HG02623 (cell line): Measurements from ENCODE around the gene SLC2A6.
"Not testable (repeated sequence)": the region's sequence is repeated elsewhere in the genome, so short reads cannot be mapped to it uniquely, and the experiment has no call there.

ENCODE experiments used
- ATAC-seq: cut with Tn5 transposase; IDR thresholded peaks from one replicate; pipeline ENCODE4 v1.9.1; 2021; ENCODE audit warnings: moderate library complexity; ENCODE audit not compliant: unreplicated experiment

Gene SLC2A6

DNA sequence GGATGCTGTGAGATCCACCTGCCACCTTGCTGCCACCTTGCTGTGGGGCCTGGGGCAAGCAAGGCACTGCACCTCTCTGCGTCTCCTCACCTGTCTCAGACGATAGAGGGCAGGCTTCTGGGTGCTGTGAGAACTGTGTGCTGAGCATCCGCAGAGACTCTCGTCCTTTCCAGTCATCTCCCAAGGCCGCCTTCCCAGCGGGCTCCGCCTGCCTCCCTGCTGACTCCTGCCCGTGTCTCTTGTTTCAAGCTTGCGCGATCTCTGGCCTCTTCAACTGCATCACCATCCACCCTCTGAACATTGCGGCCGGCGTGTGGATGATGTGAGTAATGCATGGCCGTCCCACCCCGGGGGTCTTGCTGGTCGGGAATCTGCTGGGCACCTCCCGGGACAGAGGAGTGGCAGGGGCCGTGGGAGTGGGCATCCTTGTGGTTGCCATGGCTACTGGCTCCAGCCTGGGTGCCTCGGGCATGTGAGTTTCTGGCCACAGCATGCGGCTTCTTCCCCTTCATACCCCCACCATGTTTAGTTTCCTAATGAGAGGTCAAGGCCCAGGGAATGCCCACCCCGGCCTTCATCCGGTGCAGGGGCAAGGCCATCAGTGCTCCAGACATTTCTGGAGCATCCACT, 15.6 kb downstream of the SLC2A6 start:
- ATAC-seq = no peak

- ATAC-seq = no peak
Observed at GRCh38 chr9:133461975-133462374, 16.9 kb downstream of the SLC2A6 start.

DNA sequence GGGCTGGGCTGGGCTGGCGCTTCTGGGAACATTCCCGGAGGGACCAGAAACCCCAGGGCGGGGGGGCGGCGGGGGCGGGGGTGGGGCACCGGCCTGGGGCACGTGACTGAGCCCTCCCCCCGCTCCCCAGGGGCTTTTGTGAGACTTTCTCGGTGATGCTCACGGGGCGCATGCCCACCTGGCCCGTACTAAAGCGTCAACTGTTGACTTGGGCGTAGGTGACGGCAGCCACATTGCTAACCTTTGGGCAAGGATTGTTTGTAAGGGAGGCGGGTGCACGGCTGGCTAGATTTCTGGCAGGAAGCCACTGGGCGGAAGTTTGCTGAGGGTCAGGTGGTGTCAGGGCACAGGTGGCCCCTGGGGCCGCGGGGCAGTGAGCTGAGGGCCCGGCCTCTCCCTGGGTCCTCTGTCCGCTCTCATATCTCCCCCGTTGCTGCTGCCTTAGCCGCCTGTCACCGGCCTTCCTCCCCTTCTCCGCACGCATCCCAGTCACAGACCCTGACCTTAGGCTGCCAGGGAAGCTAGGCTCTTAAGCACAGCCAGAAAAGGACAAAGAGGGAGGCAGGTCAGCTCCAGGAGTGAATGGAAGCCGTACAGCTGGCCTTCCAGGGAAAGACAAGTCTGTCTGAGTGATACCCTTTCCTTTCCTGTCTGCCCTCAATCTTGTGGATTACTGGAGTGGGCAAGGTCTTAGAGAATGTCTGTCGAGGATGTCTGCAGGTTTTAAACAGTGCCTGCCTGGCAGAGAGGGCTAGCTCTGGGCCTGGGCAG, 18.3 kb downstream of the SLC2A6 start:
- ATAC-seq = peak; percentile 14

- peak; percentile 70 for ATAC-seq
Observed at GRCh38 chr9:133459476-133460404, 19.2 kb downstream of the SLC2A6 start, which contains the start of gene CACFD1. CACFD1 (plus strand) TSS chr9:133459978; CDS start chr9:133460067, 89 bp downstream.

DNA sequence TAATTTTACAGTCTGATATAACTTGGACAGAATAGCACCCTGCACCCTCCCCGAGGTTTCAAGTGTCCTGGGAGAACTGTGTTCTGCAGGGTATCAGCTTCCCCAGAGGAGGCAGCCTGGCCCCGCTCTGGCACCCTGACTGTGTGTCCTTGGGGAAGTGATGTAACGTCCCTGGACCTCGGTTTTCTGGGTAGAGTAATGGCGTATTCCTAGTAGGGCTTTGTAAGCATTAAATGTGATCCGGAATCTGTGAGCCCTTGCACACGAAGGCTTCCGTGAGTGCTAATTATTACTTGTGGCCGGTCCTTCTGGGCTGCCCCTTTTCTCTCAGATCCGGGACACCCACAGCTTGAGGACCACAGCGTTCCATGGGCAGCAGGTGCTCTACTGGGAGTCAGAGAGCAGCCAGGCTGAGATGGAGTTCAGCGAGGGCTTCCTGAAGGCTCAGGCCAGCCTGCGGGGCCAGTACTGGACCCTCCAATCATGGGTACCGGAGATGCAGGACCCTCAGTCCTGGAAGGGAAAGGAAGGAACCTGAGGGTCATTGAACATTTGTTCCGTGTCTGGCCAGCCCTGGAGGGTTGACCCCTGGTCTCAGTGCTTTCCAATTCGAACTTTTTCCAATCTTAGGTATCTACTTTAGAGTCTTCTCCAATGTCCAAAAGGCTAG, 20.1 kb downstream of the SLC2A6 start:
- ATAC-seq = no peak

DNA sequence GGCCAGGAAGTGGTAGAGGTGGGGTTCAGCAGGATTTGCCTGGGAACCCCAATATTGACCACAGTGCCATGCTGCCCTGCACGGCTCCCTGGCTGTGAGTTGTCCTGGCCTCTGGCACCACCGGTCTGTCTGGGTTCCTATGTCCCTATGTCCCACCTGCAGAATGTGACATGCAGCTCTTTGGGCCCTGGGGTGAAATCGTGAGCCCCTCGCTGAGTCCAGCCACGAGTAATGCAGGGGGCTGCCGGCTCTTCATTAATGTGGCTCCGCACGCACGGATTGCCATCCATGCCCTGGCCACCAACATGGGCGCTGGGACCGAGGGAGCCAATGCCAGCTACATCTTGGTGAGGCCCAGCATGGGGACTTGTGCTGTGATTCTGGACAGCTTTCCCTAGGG, 21.2 kb downstream of the SLC2A6 start:
- ATAC-seq = no peak

DNA sequence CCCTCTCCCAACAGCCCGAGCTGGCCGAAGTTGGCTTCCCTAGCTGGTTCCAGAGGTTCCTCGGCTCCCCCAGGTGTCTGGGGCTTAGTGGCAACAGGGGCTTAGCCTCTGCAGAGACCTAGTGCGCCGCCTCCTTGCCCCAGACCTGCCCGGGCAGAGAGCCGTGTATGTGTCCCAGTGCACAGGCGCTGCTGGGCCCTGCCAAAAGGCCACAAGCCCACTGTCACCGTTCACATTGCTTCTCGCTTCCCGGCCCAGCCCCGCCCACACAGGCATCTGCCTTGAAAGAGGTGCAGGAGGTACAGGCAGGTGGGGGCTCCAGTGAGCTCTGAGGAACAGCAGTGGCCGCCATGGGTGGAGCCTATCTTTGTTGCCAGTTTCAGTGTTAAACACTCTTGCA, 21.7 kb downstream of the SLC2A6 start:
- ATAC-seq = no peak

DNA sequence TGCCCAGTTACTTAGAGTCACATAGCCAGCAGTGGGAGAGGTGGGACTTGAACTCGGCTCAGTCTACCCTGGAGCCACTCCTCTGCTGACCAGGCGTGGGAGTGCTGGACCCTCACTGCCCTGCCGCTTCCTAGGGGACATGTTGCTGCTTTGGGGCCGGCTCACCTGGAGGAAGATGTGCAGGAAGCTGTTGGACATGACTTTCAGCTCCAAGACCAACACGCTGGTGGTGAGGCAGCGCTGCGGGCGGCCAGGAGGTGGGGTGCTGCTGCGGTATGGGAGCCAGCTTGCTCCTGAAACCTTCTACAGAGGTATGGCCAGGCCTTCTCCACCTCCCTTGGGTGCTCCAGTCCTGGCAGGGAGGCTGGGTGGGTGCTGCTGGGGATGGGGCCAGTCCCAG, 22.5 kb downstream of the SLC2A6 start:
- no peak for ATAC-seq

GRCh38 chr9:133455936-133456335, 23.0 kb downstream of the SLC2A6 start:
- no peak for ATAC-seq

GRCh38 chr9:133454943-133455673, 23.8 kb downstream of the SLC2A6 start:
- ATAC-seq = no peak

DNA sequence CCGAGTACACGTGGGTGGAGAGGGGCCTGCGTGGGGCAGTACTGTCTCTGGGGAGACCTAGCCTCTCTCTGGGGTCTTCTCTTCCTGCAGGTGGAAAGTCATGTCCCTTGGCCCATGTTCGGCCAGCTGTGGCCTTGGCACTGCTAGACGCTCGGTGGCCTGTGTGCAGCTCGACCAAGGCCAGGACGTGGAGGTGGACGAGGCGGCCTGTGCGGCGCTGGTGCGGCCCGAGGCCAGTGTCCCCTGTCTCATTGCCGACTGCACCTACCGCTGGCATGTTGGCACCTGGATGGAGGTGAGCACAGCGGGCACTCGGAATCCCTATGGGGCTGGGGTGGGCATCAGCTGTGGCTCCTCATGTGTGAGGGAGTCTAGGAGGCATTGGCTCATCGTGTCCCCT, 24.6 kb downstream of the SLC2A6 start:
- ATAC-seq = no peak

- ATAC-seq = no peak
Observed at GRCh38 chr9:133453651-133454050, 25.2 kb downstream of the SLC2A6 start.

GRCh38 chr9:133452562-133452961, 26.3 kb downstream of the SLC2A6 start:
- no peak for ATAC-seq

DNA sequence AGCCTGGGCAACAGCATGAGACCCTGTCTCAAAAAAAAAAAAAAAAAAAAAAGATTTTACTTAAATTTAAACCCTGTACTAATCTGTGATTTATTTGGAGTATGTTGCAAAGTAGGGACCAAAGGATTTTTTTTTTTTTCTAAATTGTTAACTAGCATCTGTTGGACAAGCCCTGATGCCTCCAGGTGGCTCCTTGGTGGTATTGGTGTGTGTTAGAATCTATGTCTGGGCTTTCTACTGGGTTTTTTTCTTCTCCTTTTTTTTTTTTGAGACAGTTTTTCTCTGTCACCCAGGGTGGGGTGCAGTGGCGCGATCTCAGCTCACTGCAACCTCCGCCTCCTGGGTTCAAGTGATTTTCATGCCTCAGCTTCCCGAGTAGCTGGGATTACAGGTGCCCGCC, 27.0 kb downstream of the SLC2A6 start:
- not testable (repeated sequence) for ATAC-seq

- no peak for ATAC-seq
Observed at GRCh38 chr9:133449760-133450159, 29.1 kb downstream of the SLC2A6 start.

GRCh38 chr9:133448487-133448972, 30.4 kb downstream of the SLC2A6 start:
- no peak for ATAC-seq

DNA sequence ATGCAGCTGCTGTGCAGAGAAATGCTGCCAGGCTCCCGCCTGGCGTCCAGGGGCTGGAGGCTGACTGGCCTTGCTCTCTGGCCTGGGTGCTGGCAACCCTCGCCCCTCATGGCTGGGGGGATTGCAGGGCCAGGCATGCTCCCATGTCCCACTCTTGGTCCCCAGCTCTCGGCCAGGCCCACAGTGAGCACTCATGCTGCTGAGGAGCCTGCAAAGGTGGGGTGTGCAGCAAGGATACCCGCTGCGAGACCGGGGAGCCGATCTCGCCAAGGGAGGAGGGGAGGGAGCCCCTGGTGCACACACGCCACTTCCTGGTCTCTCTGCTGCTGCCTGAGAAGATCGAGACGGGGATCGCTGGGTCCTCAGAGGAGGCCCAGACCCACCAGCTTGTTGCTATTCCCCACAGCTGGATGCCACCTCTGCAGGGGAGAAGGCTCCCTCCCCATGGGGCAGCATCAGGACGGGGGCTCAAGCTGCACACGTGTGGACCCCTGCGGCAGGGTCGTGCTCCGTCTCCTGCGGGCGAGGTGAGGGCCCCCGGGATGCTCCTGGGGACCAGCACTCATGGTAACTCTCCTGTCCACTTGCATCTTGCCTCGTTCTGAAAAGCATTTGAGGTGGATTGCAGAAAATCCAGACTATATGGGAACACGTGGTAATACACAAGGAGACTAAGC, 33.5 kb downstream of the SLC2A6 start:
- ATAC-seq = no peak

DNA sequence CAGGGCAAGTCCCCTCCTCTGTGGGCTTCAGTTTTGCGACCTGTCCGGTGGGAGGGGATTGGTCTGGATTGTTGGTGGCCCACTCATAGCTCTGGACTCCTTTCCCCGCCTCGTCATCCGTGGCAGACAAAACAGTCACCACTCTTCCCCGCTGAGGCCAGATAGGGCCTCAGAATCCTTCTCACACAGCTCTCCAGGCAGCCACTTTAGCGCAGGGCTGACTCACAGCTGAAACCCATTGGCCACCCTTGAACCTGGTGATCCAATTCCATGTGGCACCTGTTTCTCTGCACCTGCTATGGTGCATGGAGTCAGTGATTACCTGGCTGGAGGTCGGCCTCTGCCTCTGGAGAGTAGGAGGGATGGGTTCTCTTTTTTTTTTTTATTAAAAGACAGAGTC, 34.9 kb downstream of the SLC2A6 start:
- no peak for ATAC-seq

GRCh38 chr9:133443248-133443647, 35.7 kb downstream of the SLC2A6 start:
- no peak for ATAC-seq

DNA sequence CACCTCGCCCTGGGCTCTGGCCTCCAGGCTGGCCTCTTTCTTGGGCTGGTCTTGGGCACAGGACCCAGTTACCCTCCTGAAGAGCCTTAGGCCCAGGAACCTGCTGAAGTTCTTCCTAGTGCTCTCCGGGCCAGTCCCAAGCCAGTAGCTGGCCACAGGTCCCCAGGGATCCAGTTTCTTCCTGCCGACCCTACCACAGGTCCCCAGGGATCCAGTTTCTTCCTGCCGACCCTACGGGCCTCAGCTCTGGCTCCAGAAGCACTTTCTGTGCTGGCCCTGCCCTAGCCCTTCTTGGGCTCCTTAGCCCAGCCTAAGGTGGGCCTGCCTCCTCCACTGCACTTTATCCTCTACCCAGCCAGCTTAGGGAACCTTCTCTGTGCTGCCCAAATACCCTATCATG, 37.3 kb downstream of the SLC2A6 start:
- ATAC-seq = no peak
